PC-9 (cell line): Measurements from ENCODE around the gene GOLGA6L9. TPM values are rescaled to one million over a fixed set of nuclear protein-coding genes. Genes with fewer than 3 reads are reported as not detected.
"Not testable (repeated sequence)": the region's sequence is repeated elsewhere in the genome, so short reads cannot be mapped to it uniquely, and the experiment has no call there.

ENCODE experiments used
- BruUV-seq: library from RNA; stranded (reverse); fragments of 400-500 nt; replicated peaks from 2 replicates; lab custom pipeline; 2021; lab: Mats Ljungman, UMichigan
- CTCF ChIA-PET: fragments of 300-600 bp; sonication (Branson Sonifier 250); formaldehyde crosslinking; loops from one replicate; lab custom pipeline; 2022; ENCODE audit warnings: antibody characterized with exemption; lab: Charles Lee
- POLR2A ChIA-PET: fragments of 300-600 bp; sonication (Branson Sonifier 250); formaldehyde crosslinking; loops from one replicate; lab custom pipeline; 2022; ENCODE audit warnings: antibody characterized with exemption; ENCODE audit not compliant: unreplicated experiment; lab: Charles Lee
- DNase-seq, 2 experiments: peaks; one replicate each; pipeline versions ENCODE4 v3.0.0 to v3.0.0-alpha.2; 2015 to 2022; ENCODE audit warnings: mixed read lengths in 1 of 2
- H2AFZ ChIP-seq: fragments of 200-600 bp; sonication (generic); 2 replicates; pipeline ENCODE4 v1.8.1; 2017; ENCODE audit warnings: antibody characterized with exemption
- H3F3A ChIP-seq: fragments of 200-600 bp; sonication (generic); 2 replicates; pipeline ENCODE4 v1.8.1; 2017; ENCODE audit warnings: antibody characterized with exemption, mild to moderate bottlenecking, low read depth; ENCODE audit not compliant: insufficient read depth
- H3K27ac ChIP-seq: fragments of 200-600 bp; sonication (generic); 2 replicates; pipeline ENCODE4 v1.6.1; 2016; ENCODE audit warnings: mixed run types
- H3K27me3 ChIP-seq: fragments of 200-600 bp; sonication (generic); 2 replicates; pipeline ENCODE4 v1.6.1; 2016; ENCODE audit warnings: low read depth, mixed run types; ENCODE audit not compliant: insufficient read depth
- H3K36me3 ChIP-seq: fragments of 200-600 bp; sonication (generic); 2 replicates; pipeline ENCODE4 v1.6.1; 2016; ENCODE audit warnings: low read depth, mixed run types
- H3K4me1 ChIP-seq: fragments of 200-600 bp; sonication (generic); replicated peaks from 2 replicates; pipeline ENCODE4 v1.6.1; 2016; ENCODE audit warnings: mixed run types; ENCODE audit not compliant: insufficient read depth
- H3K4me2 ChIP-seq: fragments of 200-600 bp; sonication (generic); 2 replicates; pipeline ENCODE4 v1.6.1; 2017; ENCODE audit warnings: mixed run types
- H3K4me3 ChIP-seq: fragments of 200-600 bp; sonication (generic); 2 replicates; pipeline ENCODE4 v1.6.1; 2016; ENCODE audit warnings: mixed run types
- H3K79me2 ChIP-seq: fragments of 200-600 bp; sonication (generic); 2 replicates; pipeline ENCODE4 v1.6.1; 2017; ENCODE audit warnings: low read depth, mixed run types
- H3K9me2 ChIP-seq: fragments of 200-600 bp; sonication (generic); 2 replicates; pipeline ENCODE4 v1.8.1; 2017; ENCODE audit warnings: mild to moderate bottlenecking; ENCODE audit not compliant: insufficient read depth
- H3K9me3 ChIP-seq: fragments of 200-600 bp; sonication (generic); 2 replicates; pipeline ENCODE4 v1.8.1; 2016; ENCODE audit warnings: low read depth; ENCODE audit not compliant: insufficient read depth
- H4K20me1 ChIP-seq: fragments of 200-600 bp; sonication (generic); 2 replicates; pipeline ENCODE4 v1.8.1; 2017; ENCODE audit not compliant: insufficient read depth
- intact Hi-C: fragments of 100-400 bp; cut with micrococcal nuclease; formaldehyde crosslinking; loops from one replicate; pipeline ENCODE4 v1.10.0; 2022; ENCODE audit not compliant: unreplicated experiment
- total RNA-seq: library from RNA; stranded (reverse); gene quantifications from 2 replicates; pipeline ENCODE4 v1.2.3, GENCODE V29; 2021

The GOLGA6L9 gene
- total RNA-seq, 1 experiment from 2014 or later = 3.8 TPM

- H4K20me1 ChIP-seq, BruUV-seq, H3K27me3 ChIP-seq, H2AFZ ChIP-seq, H3K4me3 ChIP-seq, DNase-seq, H3K4me2 ChIP-seq, H3K9me3 ChIP-seq, H3K27ac ChIP-seq, POLR2A ChIA-PET, H3K79me2 ChIP-seq, CTCF ChIA-PET, H3F3A ChIP-seq, H3K36me3 ChIP-seq, H3K4me1 ChIP-seq, H3K9me2 ChIP-seq, intact Hi-C loops: not testable (repeated sequence)
Observed at GRCh38 chr15:82399366-82400103, 30.1 kb upstream of the GOLGA6L9 start.

- H3K9me3 ChIP-seq, H3K4me2 ChIP-seq, CTCF ChIA-PET, BruUV-seq, H3K4me3 ChIP-seq, POLR2A ChIA-PET, H3F3A ChIP-seq, H3K4me1 ChIP-seq, H4K20me1 ChIP-seq, H3K79me2 ChIP-seq, H3K36me3 ChIP-seq, H3K9me2 ChIP-seq, H3K27me3 ChIP-seq, H3K27ac ChIP-seq, H2AFZ ChIP-seq, DNase-seq, intact Hi-C loops: not testable (repeated sequence)
Observed at GRCh38 chr15:82401918-82402317, 27.7 kb upstream of the GOLGA6L9 start.

GRCh38 chr15:82402341-82402740 lies 27.3 kb upstream of the GOLGA6L9 start:
- H2AFZ ChIP-seq, DNase-seq, H3K4me3 ChIP-seq, POLR2A ChIA-PET, H3K27me3 ChIP-seq, CTCF ChIA-PET, H3K79me2 ChIP-seq, H3K4me1 ChIP-seq, H3K27ac ChIP-seq, H3F3A ChIP-seq, H4K20me1 ChIP-seq, intact Hi-C loops, BruUV-seq, H3K9me3 ChIP-seq, H3K9me2 ChIP-seq, H3K36me3 ChIP-seq, H3K4me2 ChIP-seq: not testable (repeated sequence)

GRCh38 chr15:82406211-82406610 lies 23.4 kb upstream of the GOLGA6L9 start:
- H3K4me1 ChIP-seq, H3K9me2 ChIP-seq, H3K36me3 ChIP-seq, H2AFZ ChIP-seq, DNase-seq, BruUV-seq, H3K4me2 ChIP-seq, H3K4me3 ChIP-seq, H3K27ac ChIP-seq, H3K27me3 ChIP-seq, intact Hi-C loops, H4K20me1 ChIP-seq, CTCF ChIA-PET, H3F3A ChIP-seq, H3K9me3 ChIP-seq, POLR2A ChIA-PET, H3K79me2 ChIP-seq: not testable (repeated sequence)

- H3K27ac ChIP-seq, POLR2A ChIA-PET, H3K36me3 ChIP-seq, H3K4me3 ChIP-seq, H3K4me2 ChIP-seq, H3K27me3 ChIP-seq, DNase-seq, H3K79me2 ChIP-seq, H2AFZ ChIP-seq, BruUV-seq, H4K20me1 ChIP-seq, intact Hi-C loops, H3K4me1 ChIP-seq, CTCF ChIA-PET, H3K9me3 ChIP-seq, H3K9me2 ChIP-seq, H3F3A ChIP-seq: not testable (repeated sequence)
Observed at GRCh38 chr15:82410306-82410705, 19.3 kb upstream of the GOLGA6L9 start.

- H3K27me3 ChIP-seq, POLR2A ChIA-PET, H4K20me1 ChIP-seq, H3K36me3 ChIP-seq, H3K79me2 ChIP-seq, H3K4me1 ChIP-seq, H3K9me3 ChIP-seq, DNase-seq, H3K4me3 ChIP-seq, H3F3A ChIP-seq, H3K4me2 ChIP-seq, BruUV-seq, CTCF ChIA-PET, H3K9me2 ChIP-seq, H2AFZ ChIP-seq, H3K27ac ChIP-seq, intact Hi-C loops: not testable (repeated sequence)
Observed at GRCh38 chr15:82411595-82411994, 18.0 kb upstream of the GOLGA6L9 start.

GRCh38 chr15:82414525-82415191 lies 15.0 kb upstream of the GOLGA6L9 start:
- POLR2A ChIA-PET, H3K4me2 ChIP-seq, H2AFZ ChIP-seq, H3K27ac ChIP-seq, H3K4me1 ChIP-seq, H3K4me3 ChIP-seq, H3K9me3 ChIP-seq, DNase-seq, H3F3A ChIP-seq, CTCF ChIA-PET, intact Hi-C loops, H4K20me1 ChIP-seq, H3K27me3 ChIP-seq, H3K79me2 ChIP-seq, H3K36me3 ChIP-seq, BruUV-seq, H3K9me2 ChIP-seq: not testable (repeated sequence)
